PC-9 (cell line): ENCODE measurements around the gene VIM. TPM values are rescaled to one million over a fixed set of nuclear protein-coding genes. Genes with fewer than 3 reads are reported as not detected.

ENCODE experiments used
- BruUV-seq: library from RNA; stranded (reverse); fragments of 400-500 nt; replicated peaks from 2 replicates; lab custom pipeline; 2021; lab: Mats Ljungman, UMichigan
- CTCF ChIA-PET: fragments of 300-600 bp; sonication (Branson Sonifier 250); formaldehyde crosslinking; loops from one replicate; lab custom pipeline; 2022; ENCODE audit warnings: antibody characterized with exemption; lab: Charles Lee
- POLR2A ChIA-PET: fragments of 300-600 bp; sonication (Branson Sonifier 250); formaldehyde crosslinking; loops from one replicate; lab custom pipeline; 2022; ENCODE audit warnings: antibody characterized with exemption; ENCODE audit not compliant: unreplicated experiment; lab: Charles Lee
- DNase-seq, 2 experiments: peaks; one replicate each; pipeline versions ENCODE4 v3.0.0 to v3.0.0-alpha.2; 2015 to 2022; ENCODE audit warnings: mixed read lengths in 1 of 2
- H2AFZ ChIP-seq: fragments of 200-600 bp; sonication (generic); 2 replicates; pipeline ENCODE4 v1.8.1; 2017; ENCODE audit warnings: antibody characterized with exemption
- H3F3A ChIP-seq: fragments of 200-600 bp; sonication (generic); 2 replicates; pipeline ENCODE4 v1.8.1; 2017; ENCODE audit warnings: antibody characterized with exemption, mild to moderate bottlenecking, low read depth; ENCODE audit not compliant: insufficient read depth
- H3K27ac ChIP-seq: fragments of 200-600 bp; sonication (generic); 2 replicates; pipeline ENCODE4 v1.6.1; 2016; ENCODE audit warnings: mixed run types
- H3K27me3 ChIP-seq: fragments of 200-600 bp; sonication (generic); 2 replicates; pipeline ENCODE4 v1.6.1; 2016; ENCODE audit warnings: low read depth, mixed run types; ENCODE audit not compliant: insufficient read depth
- H3K36me3 ChIP-seq: fragments of 200-600 bp; sonication (generic); 2 replicates; pipeline ENCODE4 v1.6.1; 2016; ENCODE audit warnings: low read depth, mixed run types
- H3K4me1 ChIP-seq: fragments of 200-600 bp; sonication (generic); replicated peaks from 2 replicates; pipeline ENCODE4 v1.6.1; 2016; ENCODE audit warnings: mixed run types; ENCODE audit not compliant: insufficient read depth
- H3K4me2 ChIP-seq: fragments of 200-600 bp; sonication (generic); 2 replicates; pipeline ENCODE4 v1.6.1; 2017; ENCODE audit warnings: mixed run types
- H3K4me3 ChIP-seq: fragments of 200-600 bp; sonication (generic); 2 replicates; pipeline ENCODE4 v1.6.1; 2016; ENCODE audit warnings: mixed run types
- H3K79me2 ChIP-seq: fragments of 200-600 bp; sonication (generic); 2 replicates; pipeline ENCODE4 v1.6.1; 2017; ENCODE audit warnings: low read depth, mixed run types
- H3K9me2 ChIP-seq: fragments of 200-600 bp; sonication (generic); 2 replicates; pipeline ENCODE4 v1.8.1; 2017; ENCODE audit warnings: mild to moderate bottlenecking; ENCODE audit not compliant: insufficient read depth
- H3K9me3 ChIP-seq: fragments of 200-600 bp; sonication (generic); 2 replicates; pipeline ENCODE4 v1.8.1; 2016; ENCODE audit warnings: low read depth; ENCODE audit not compliant: insufficient read depth
- H4K20me1 ChIP-seq: fragments of 200-600 bp; sonication (generic); 2 replicates; pipeline ENCODE4 v1.8.1; 2017; ENCODE audit not compliant: insufficient read depth
- EZH2 ChIP-seq: fragments of 200-600 bp; sonication (generic); IDR thresholded peaks from 2 replicates; pipeline ENCODE4 v1.8.0; 2017; ENCODE audit warnings: antibody characterized with exemption, low read depth
- intact Hi-C: fragments of 100-400 bp; cut with micrococcal nuclease; formaldehyde crosslinking; loops from one replicate; pipeline ENCODE4 v1.10.0; 2022; ENCODE audit not compliant: unreplicated experiment
- total RNA-seq: library from RNA; stranded (reverse); gene quantifications from 2 replicates; pipeline ENCODE4 v1.2.3, GENCODE V29; 2021
- TF ChIP-seq, protein P1 (sequence below): fragments of 200-600 bp; sonication (generic); conservative IDR thresholded peaks from 2 replicates; pipeline ENCODE4 v1.6.1; 2017; ENCODE audit warnings: mixed run types, antibody characterized with exemption, mild to moderate bottlenecking, moderate library complexity

Gene VIM
- total RNA-seq, 1 experiment from 2014 or later: 14.8 TPM

DNA sequence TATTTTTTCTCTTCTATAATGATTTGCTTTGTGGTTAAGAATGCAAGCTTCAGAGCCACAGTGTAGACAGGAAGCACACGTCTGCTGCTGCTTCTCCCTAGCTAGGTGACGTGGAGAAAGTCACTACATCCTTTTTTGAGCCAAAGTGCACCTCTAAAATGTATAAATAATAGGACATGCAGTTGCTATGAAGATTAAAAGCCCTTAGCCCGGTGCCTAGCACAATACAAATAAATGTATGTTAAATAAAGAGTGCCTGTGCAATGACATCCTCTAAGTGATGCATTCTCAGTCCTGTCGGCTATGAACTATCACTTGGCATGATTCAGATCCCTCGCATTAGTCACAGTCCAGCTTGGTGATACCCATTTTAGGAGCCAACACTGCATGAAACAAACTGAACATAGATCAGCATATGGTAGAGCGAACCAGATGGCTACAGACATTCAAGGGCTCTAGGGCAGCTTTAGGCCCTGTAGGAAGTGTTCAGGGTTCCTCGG, 21.8 kb upstream of the VIM start:
- H3K9me2 ChIP-seq: no peaks in the 10 kb centered on the region
- no TSS peak for BruUV-seq
- DNase-seq: no peak
- H3K79me2 ChIP-seq: no peaks in the 10 kb centered on the region
- H3K9me3 ChIP-seq: no peaks in the 10 kb centered on the region
- H2AFZ ChIP-seq: no peak overlapping the region
- CTCF ChIA-PET: no interaction called here
- H3K27ac ChIP-seq: no peak overlapping the region
- peaks cover 13% of the 10 kb centered on the region; the same call in 1 of the 2 replicates for H3K4me1 ChIP-seq
- POLR2A ChIA-PET: no interaction called here
- H4K20me1 ChIP-seq: no peaks in the 10 kb centered on the region
- TF ChIP-seq EZH2: no peak
- TF ChIP-seq, protein P1, sequence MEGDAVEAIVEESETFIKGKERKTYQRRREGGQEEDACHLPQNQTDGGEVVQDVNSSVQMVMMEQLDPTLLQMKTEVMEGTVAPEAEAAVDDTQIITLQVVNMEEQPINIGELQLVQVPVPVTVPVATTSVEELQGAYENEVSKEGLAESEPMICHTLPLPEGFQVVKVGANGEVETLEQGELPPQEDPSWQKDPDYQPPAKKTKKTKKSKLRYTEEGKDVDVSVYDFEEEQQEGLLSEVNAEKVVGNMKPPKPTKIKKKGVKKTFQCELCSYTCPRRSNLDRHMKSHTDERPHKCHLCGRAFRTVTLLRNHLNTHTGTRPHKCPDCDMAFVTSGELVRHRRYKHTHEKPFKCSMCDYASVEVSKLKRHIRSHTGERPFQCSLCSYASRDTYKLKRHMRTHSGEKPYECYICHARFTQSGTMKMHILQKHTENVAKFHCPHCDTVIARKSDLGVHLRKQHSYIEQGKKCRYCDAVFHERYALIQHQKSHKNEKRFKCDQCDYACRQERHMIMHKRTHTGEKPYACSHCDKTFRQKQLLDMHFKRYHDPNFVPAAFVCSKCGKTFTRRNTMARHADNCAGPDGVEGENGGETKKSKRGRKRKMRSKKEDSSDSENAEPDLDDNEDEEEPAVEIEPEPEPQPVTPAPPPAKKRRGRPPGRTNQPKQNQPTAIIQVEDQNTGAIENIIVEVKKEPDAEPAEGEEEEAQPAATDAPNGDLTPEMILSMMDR: no peak
- H3K4me2 ChIP-seq: no peak overlapping the region
- no peaks in the 10 kb centered on the region for H3F3A ChIP-seq
- no peaks in the 10 kb centered on the region for H3K36me3 ChIP-seq
- no peak overlapping the region for H3K4me3 ChIP-seq
- intact Hi-C loops: loop anchor here (10.0 kb wide), 2 partner anchors 141 to 181 kb away; no protein-coding TSS in a partner anchor
- no peaks in the 10 kb centered on the region for H3K27me3 ChIP-seq

DNA sequence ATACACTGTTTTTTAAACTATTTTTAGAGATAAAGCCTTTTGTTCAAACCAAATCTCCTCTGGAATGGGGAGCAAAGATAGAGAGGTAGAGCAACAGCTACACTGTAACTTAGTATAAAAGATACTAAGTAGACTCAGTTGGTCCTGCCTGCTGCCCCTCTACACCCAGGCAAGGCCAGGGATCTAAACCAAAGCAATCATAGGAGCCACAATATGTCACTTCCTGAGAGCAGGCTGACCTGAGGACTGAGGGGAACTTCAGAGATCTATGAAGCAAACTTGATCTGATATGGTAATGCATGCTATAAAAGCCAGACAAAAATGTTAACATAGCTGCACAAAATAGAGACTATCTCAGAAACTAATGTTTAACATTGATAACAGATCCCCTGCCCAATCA, 19.6 kb upstream of the VIM start:
- intact Hi-C loops: loop anchor here (10.0 kb wide), 2 partner anchors 144 to 184 kb away; no protein-coding TSS in a partner anchor
- POLR2A ChIA-PET: no interaction called here
- no peak overlapping the region for H3K4me3 ChIP-seq

DNA sequence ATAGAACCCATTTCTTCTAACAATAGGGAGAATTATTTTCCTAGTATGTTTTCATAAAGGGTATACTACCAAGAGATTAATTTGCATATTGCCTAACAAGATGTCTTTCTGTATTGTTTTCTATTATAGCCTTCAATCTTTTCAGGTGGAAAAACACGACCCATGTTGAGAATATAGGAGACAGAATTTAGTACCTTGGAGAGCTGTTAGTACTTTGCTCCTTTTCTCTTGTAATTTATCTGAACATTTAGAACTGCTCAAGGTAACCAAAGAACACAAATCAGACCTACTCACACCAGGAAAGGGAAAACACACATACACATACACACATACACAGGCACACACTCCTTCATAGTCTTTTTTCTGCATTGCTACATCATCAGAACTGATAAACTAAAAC, 18.7 kb upstream of the VIM start:
- Histone ChIP-seq H3F3A (no peaks in the 10 kb centered on the region), H3K27ac (no peak overlapping the region), H3K9me2 (no peaks in the 10 kb centered on the region), H3K4me3 (no peak overlapping the region), H3K27me3 (no peaks in the 10 kb centered on the region), H2AFZ (no peak overlapping the region), H3K36me3 (no peaks in the 10 kb centered on the region), H4K20me1 (no peaks in the 10 kb centered on the region), H3K4me1 (peaks cover 16% of the 10 kb centered on the region), H3K9me3 (no peaks in the 10 kb centered on the region), H3K79me2 (no peaks in the 10 kb centered on the region), H3K4me2 (no peak overlapping the region)
- ChIA-PET CTCF (no interaction called here), POLR2A (no interaction called here)
- no peak for TF ChIP-seq EZH2
- TF ChIP-seq, protein P1: no peak
- no peak for DNase-seq
- intact Hi-C loops: loop anchor here (10.0 kb wide), 2 partner anchors 145 to 185 kb away; no protein-coding TSS in a partner anchor
- BruUV-seq: no TSS peak

More for the DNA sequence above, 19.6 kb upstream of the VIM start:
- no TSS peak for BruUV-seq
- no peaks in the 10 kb centered on the region for H3K9me2 ChIP-seq
- no peaks in the 10 kb centered on the region for H4K20me1 ChIP-seq
- H2AFZ ChIP-seq: no peak overlapping the region
- H3K79me2 ChIP-seq: no peaks in the 10 kb centered on the region
- no peak overlapping the region for H3K27ac ChIP-seq
- H3K9me3 ChIP-seq: no peaks in the 10 kb centered on the region
- CTCF ChIA-PET: no interaction called here
- H3K4me2 ChIP-seq: no peak overlapping the region
- H3K4me1 ChIP-seq: peaks cover 10% of the 10 kb centered on the region
- H3K36me3 ChIP-seq: no peaks in the 10 kb centered on the region
- TF ChIP-seq EZH2: no peak
- TF ChIP-seq, protein P1: no peak
- no peaks in the 10 kb centered on the region for H3K27me3 ChIP-seq
- no peak for DNase-seq
- H3F3A ChIP-seq: no peaks in the 10 kb centered on the region
